Midbrain (tissue), 1 donor: ENCODE measurements around the gene MNX1.

Experiments
- DNase-seq: peaks from one replicate; lab custom pipeline; 2025; lab: John Stamatoyannopoulos, UW

Gene MNX1

DNA sequence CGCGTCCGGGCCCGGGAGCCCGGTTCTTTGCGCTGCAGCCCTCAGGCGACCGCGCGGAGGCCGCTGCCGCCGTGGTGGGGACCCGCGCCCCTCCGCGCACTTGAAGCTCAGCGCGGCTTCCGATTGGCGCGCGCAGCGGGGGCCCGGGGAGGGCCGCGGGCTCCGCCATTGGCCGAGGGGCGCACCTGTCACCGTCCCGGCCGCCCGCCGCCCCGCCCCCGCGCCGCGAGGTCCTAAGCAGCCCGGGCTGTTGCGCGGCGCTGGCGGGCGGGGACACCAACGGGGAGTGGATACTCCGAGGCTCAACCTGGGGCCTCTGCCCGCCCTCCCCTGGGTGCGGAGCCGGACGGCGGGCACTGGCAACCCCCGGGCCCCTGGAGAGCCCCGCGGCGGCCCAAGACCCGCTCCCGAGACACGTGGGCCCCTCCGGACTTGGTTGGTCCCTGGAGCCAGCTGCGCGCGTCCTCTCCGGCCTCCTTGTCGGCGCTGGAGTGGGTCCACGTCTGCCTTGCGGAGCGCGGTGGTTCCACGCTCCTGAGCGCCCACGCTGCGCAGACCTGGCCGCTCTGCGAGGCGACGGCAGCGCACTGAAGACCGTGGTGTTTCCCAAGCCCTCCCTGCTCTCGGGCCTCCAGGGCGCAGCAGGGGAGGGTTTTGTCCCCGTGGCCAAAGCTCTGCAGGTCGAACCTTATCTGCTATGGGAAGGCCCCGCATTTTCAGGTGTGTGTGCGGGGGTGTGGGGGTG, at the start of gene MNX1:
MNX1 (minus strand) TSS at position 76 of the 745 bp plus-strand sequence. CDS start 313 bp downstream, outside the sequence.
- peak; percentile 7 for DNase-seq

GRCh38 chr7:157059534-157059933, 49.1 kb upstream of the MNX1 start:
- DNase-seq: no peak

DNA sequence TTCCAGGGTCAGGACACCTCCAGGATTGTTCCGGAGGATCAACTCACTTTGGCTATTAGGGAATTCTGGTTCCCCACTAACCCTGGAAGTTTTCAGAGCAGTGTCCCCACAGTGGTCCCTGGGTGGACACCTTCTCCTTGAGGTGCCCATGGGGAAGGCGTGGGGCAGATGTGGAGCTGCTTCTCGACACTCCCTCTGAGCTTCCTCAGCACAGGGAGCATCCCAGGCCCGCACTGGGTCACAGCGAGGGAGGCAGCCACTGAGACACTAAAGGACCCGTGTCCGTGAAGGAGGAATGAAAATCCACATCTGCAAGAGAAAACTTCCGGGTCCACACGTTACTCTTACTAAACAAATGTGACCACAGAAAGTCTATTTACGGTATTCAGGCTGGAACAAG, 48.2 kb upstream of the MNX1 start:
- DNase-seq: no peak

GRCh38 chr7:157058068-157058467, 47.6 kb upstream of the MNX1 start:
- no peak for DNase-seq

DNA sequence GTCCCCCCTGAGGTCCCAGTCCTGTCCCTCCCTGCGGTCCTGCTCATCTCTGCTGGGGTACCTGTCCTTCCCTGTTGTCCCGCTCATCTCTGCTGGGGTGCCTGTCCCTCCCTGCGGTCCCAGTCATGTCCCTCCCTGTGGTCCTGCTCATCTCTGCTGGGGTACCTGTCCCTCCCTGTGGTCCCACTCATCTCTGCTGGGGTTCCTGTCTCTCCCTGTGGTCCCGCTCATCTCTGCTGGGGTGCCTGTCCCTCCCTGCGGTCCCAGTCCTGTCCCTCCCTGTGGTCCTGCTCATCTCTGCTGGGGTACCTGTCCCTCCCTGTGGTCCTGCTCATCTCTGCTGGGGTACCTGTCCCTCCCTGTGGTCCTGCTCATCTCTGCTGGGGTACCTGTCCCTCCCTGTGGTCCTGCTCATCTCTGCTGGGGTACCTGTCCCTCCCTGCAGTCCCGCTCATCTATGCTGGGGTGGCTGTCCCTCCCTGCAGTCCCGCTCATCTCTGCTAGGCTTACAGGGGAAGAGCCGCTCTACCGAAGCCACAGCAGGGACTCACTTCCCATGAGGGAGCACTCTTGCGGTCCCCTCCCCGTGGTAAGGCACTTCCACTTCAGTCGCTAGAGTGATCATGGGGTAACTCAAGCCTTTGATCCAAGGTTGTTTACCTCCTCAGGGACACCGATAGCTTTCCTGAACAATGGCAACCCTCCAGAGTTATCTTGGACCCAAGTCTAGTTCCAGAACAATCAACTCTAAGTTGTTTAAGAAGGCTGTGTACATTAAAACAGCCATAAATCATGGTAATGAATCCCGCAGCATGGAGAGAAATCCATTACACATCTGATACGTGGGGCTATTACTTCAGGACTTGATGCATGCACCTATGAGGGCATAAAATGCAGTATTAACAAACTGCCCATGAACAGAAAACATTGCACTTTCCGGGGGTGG, 46.8 kb upstream of the MNX1 start:
- DNase-seq: no peak

GRCh38 chr7:157056246-157056645, 45.8 kb upstream of the MNX1 start:
- DNase-seq: no peak

- no peak for DNase-seq
Observed at GRCh38 chr7:157054927-157055326, 44.5 kb upstream of the MNX1 start.

DNA sequence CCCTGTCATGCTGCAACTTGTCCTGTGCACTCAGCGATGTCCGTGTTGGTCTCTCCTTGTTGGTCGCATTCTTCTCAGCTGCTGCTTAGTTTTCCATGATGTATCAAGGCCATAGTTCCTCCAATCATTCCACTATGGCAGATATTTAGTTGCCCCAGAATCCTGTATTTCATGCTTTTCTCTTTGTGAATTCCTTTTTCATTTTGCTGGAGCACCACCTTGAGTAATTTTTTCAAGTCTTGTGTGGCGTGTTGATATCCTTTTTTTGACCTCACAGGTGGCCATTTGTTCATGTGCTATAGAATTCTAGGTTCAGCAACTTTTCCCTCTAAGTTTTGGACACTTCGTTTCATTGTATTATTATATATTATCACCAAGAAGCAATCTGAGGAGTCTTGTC, 42.7 kb upstream of the MNX1 start:
- no peak for DNase-seq

DNA sequence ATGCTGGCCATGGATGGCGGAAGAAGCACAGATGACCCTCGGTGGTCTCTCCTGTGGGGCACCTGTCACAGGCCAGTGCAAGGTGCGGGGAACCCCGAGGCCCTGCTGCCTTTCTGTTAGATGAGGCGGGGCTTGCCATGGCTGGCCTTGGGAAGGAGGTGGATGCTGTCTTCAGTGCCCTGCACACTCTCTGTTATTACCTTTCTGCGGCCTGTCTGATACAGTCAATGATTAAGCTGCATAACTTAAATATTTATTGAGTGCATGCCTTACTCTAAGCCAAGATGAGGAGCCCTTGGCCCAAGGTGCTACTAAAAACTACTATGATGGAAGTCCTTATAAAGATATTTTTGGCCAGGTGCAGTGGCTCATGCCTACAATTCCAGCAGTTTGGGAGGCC, 36.7 kb upstream of the MNX1 start:
- DNase-seq: no peak

GRCh38 chr7:157046681-157047080, 36.2 kb upstream of the MNX1 start:
- no peak for DNase-seq

- no peak for DNase-seq
Observed at GRCh38 chr7:157044943-157045660, 34.6 kb upstream of the MNX1 start.

DNA sequence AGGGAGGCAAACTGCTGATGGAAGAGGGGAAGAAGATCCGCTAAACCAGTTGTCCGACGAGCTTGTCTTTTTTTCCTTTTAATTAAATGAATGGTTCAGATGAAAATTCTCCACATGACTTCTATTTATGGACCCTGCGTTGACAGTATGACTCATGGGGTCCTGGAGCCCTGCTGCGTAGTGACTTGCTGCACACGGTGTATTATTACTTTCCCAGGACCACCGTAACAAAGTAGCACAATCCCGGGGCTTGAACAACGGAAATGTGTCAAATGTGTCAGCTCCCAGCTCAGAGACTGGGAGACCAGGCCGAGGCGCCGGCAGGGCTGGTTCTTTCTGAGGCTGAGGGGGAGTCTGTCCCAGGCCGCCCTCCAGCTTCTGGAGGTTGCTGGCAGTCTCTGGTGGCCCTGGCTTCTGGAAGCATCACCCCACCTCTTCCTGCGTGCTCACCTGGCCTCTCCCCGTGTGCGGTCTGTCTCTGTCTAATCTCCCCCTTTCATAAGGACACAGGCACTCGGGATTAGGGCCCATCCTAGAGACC, 33.8 kb upstream of the MNX1 start:
- DNase-seq: no peak

DNA sequence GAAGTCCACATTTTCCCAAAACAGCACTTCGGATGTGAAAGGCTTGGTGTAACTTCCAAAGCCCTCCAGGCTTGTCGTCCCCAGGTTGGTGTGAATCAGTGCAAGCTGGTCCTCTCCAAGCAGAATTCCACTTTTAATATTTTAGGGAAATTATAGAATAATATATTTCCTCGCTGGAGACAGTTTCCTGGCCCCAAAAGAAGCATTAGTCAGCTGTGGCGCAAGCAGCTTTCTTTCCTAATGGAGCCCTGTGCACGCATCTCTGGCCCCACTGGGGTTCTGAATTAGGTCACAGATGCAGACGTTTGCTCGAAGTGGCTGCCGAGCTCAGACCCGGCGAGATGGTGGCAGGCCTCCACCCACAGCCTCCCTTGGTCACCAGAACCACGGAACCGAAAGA, 33.3 kb upstream of the MNX1 start:
- DNase-seq: no peak

GRCh38 chr7:157041514-157042277, 31.2 kb upstream of the MNX1 start:
- no peak for DNase-seq

- no peak for DNase-seq
Observed at GRCh38 chr7:157041004-157041403, 30.5 kb upstream of the MNX1 start.

- DNase-seq: no peak
Observed at GRCh38 chr7:157037635-157038034, 27.2 kb upstream of the MNX1 start.

GRCh38 chr7:157037028-157037427, 26.6 kb upstream of the MNX1 start:
- no peak for DNase-seq

DNA sequence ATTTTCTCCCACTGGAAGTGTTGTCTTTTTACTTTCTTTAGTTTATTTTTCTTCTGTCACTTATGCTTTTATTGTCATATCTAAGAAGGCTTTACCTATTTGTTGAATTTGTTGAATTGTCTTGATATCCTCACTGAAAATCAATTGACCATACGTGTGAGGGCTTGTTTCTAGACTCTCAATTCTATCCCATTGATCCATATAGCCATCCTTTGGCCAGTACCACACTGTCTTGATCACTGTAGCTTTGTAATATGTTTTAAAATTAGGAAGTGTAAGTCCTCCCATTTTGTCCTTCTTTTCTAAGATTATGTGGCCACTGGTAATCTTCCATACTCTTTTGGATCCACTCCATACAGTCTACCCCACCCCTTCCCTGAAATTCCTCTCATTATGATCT, 25.5 kb upstream of the MNX1 start:
- no peak for DNase-seq

GRCh38 chr7:157035302-157035701, 24.8 kb upstream of the MNX1 start:
- DNase-seq: no peak

DNA sequence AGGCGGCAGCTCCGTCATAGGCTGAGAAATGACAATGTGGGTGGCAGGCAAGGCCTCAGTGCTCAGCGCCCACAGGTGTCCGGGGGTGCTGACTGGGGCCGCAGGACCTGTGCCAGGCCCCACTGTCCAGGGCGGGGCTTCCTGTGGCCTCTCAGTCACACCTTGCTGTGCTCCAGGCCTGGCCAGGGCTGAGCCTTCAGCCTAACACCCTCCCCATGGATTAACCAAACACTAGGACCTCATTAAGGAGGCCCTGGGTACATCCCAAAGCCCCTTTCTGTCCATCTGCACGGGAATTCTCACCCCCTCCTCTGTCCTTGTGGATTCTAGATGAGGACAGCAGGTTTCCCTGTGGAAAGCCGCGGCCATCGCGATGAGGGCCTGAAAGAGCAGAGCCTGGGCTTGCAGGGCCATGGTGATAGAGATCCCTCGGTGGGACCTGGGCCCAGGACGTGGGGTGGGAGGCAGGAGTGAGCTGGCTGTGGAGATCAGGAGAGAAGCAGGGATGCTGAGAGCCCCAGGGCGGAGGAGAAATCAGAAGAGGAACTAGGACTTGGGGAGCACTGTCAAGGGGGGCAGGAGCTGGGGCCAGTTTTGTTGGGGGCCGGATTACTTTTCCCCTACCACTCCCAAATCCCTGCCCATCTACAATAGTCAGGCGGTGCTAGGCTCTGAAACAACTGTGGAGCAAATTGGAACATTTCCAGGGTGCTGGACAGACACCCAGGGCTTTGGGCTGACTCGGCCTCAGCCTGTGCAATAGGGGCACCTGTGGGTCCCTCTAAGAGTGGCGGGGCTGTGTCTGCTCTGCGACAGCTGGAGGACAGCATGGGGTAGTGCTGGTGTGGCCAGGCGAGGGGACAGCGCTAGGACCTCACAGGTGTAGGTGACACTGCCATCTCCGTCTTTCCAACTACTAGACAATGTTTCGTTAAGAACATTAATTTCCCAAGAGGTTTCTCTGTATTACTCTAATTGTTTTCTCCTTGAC, 23.3 kb upstream of the MNX1 start:
- DNase-seq: no peak
